ENCODE results near the gene ZNF560. TPM values are rescaled to one million over a fixed set of nuclear protein-coding genes. Genes with fewer than 3 reads are reported as not detected.

The ZNF560 gene
- polyA plus RNA-seq, 1 experiment, result 0.38 TPM

DNA sequence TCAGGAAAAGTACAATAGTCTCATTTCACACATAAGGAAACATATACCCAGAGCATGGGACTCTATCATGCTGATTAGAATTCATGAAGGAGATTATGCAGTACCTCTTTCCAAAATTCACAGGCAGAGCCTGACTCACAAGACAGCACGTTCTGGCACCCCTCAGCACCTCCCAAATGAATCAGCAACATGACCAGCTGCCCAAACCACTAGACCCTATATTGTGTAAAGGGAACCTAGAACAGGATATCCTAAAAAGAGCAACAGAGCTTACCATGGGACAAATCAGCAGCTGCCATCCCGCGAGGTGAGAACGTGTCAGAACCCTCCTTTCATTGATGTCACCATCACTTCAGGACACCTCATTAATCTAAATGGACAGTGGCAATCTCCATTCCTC, 37.5 kb upstream of the ZNF560 start:
- POLR2A ChIA-PET, result no interaction called here
- Histone ChIP-seq H3K36me3 (ENCODE audit: control insufficient read depth, insufficient read depth, low read length) (peaks cover 28% of the 10 kb centered on the region), H3K27me3 (ENCODE audit: control insufficient read depth, insufficient read depth, low read length) (no peaks in the 10 kb centered on the region), H3K4me3 (ENCODE audit: low read depth, low read length) (no peak overlapping the region)
- no peak for DNase-seq (ENCODE audit: low read depth)
- TF ChIP-seq, protein P1, sequence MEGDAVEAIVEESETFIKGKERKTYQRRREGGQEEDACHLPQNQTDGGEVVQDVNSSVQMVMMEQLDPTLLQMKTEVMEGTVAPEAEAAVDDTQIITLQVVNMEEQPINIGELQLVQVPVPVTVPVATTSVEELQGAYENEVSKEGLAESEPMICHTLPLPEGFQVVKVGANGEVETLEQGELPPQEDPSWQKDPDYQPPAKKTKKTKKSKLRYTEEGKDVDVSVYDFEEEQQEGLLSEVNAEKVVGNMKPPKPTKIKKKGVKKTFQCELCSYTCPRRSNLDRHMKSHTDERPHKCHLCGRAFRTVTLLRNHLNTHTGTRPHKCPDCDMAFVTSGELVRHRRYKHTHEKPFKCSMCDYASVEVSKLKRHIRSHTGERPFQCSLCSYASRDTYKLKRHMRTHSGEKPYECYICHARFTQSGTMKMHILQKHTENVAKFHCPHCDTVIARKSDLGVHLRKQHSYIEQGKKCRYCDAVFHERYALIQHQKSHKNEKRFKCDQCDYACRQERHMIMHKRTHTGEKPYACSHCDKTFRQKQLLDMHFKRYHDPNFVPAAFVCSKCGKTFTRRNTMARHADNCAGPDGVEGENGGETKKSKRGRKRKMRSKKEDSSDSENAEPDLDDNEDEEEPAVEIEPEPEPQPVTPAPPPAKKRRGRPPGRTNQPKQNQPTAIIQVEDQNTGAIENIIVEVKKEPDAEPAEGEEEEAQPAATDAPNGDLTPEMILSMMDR (IDR thresholded peaks at IDR 0.05; ENCODE audit: insufficient read depth, low read depth, low read length), result no peak
- CTCF ChIA-PET, result no interaction called here

DNA sequence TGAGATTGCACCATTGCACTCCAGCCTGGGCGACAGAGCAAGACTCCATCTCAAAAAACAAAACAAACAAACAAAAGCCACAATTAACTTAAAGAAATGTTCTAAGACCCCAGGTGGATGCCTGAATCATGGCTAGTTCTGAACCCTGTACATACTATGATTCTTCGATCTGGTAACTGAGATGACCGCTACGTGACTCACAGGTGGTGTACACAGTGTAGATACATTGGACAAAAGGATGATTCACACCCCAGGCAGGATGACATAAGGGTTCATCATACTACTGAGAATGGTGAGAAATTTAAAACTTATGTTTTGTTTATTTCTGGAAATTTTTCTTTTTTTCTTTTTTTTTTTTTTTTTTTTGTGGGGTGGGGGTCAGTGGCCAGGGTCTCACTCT, 33.5 kb upstream of the ZNF560 start:
- ChIA-PET CTCF (no interaction called here), POLR2A (no interaction called here)
- no peak overlapping the region for H3K4me3 ChIP-seq (ENCODE audit: low read depth, low read length)
- no peaks in the 10 kb centered on the region for H3K27me3 ChIP-seq (ENCODE audit: control insufficient read depth, insufficient read depth, low read length)
- TF ChIP-seq, protein P1 (IDR thresholded peaks at IDR 0.05; ENCODE audit: insufficient read depth, low read depth, low read length), result no peak
- no peak for DNase-seq (ENCODE audit: low read depth)
- peaks cover 46% of the 10 kb centered on the region for H3K36me3 ChIP-seq (ENCODE audit: control insufficient read depth, insufficient read depth, low read length)

DNA sequence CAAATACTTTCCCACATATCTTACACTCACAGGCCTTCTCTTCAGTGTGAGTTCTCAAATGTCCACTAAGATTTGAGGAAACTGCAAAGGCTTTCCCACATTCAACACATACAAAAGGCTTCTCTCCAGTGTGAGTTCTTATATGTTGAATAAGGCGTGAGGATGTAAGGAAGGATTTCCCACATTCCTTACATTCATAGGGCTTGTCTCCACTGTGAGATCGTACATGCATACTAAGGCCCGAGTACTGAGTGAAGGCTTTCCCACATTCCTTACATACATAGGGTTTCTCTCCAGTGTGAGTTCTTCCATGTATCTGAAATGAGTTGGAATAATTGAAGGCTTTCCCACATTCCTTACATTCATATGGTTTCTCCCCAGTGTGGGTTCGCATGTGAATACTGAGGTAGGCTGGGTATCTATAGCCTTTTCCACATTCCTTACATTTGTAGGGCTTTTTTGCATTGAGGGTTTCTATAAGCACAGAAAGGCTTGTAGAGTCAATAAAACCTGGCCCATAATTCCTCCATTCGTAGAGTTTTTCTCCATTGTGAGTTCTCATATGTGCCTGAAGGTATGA, 30.4 kb upstream of the ZNF560 start:
- ChIA-PET CTCF (interaction anchor here (1.0 kb wide), 1 partner anchor 37 kb away, joined by 3 read pairs; no protein-coding TSS in a partner anchor), POLR2A (no interaction called here)
- Histone ChIP-seq H3K36me3 (ENCODE audit: control insufficient read depth, insufficient read depth, low read length) (peaks cover 32% of the 10 kb centered on the region), H3K4me3 (ENCODE audit: low read depth, low read length) (no peak overlapping the region), H3K27me3 (ENCODE audit: control insufficient read depth, insufficient read depth, low read length) (no peaks in the 10 kb centered on the region)
- DNase-seq (ENCODE audit: low read depth), result no peak
- TF ChIP-seq, protein P1 (IDR thresholded peaks at IDR 0.05; ENCODE audit: insufficient read depth, low read depth, low read length), result no peak

DNA sequence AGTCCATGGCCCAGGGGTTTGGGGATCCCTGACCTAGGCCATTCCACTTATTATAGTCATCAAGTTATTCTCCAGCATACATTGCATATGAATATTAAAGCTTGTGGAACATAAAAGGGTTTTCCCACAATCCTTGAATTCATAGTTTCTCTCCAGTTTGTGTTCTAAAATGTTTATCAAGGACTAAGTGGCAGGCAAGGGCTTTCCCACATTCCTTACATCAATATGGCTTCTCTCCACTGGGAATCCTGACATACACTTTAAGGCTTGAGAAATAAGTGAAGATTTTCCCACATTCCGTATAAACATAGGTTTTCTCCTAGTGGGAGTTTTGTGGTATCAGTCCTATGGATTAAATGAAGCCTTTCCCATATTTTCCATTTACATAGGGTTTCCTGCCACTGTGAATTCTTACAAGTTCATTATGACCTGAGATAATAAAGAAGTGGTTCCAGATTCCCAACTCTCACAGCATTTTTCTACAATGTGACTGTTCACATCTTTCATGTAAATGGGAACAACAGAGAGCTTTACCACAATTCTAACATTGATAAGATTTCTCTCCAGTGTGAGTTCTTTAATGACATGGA, 25.6 kb upstream of the ZNF560 start:
- CTCF ChIA-PET, result no interaction called here
- DNase-seq (ENCODE audit: low read depth), result no peak

DNA sequence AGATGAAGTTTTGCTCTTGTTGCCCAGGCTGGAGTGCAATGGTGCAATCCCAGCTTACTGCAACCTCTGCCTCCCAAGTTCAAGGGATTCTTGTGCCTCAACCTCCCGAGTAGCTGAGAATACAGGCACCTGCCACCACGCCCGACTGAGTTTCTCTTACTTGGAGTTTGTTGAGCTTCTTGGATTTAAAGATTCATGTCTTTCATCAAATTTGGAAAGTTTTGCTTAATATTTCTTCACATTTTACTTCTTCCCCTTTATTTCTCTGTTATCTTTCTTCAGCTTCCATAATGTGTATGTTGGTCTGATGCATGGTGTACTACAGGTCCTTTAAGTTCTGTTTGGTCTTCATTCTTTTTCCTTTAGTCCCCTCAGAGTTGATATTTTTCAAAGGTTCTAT, 8.9 kb upstream of the ZNF560 start:
- no peak for DNase-seq (ENCODE audit: low read depth)
- no peaks in the 10 kb centered on the region for H3K36me3 ChIP-seq (ENCODE audit: control insufficient read depth, insufficient read depth, low read length)
- ChIA-PET CTCF (no interaction called here), POLR2A (no interaction called here)
- H3K4me3 ChIP-seq (ENCODE audit: low read depth, low read length), result no peak overlapping the region
- TF ChIP-seq, protein P1 (IDR thresholded peaks at IDR 0.05; ENCODE audit: insufficient read depth, low read depth, low read length), result no peak
- H3K27me3 ChIP-seq (ENCODE audit: control insufficient read depth, insufficient read depth, low read length), result no peaks in the 10 kb centered on the region

More for the DNA sequence above, 25.6 kb upstream of the ZNF560 start:
- H3K27me3 ChIP-seq (ENCODE audit: control insufficient read depth, insufficient read depth, low read length), result no peaks in the 10 kb centered on the region
- peaks cover 7% of the 10 kb centered on the region for H3K36me3 ChIP-seq (ENCODE audit: control insufficient read depth, insufficient read depth, low read length)
- POLR2A ChIA-PET, result no interaction called here
- TF ChIP-seq, protein P1 (IDR thresholded peaks at IDR 0.05; ENCODE audit: insufficient read depth, low read depth, low read length), result no peak
- H3K4me3 ChIP-seq (ENCODE audit: low read depth, low read length), result no peak overlapping the region
